Activated B cell treated with CpG ODN at 0.5 μM for 24 hours (primary cell): ENCODE results near the gene TMEM130. TPM values are rescaled to one million over a fixed set of nuclear protein-coding genes. Genes with fewer than 3 reads are reported as not detected.

Experiments
- ATAC-seq: fragments of 200-7000 bp; cut with Tn5 transposase; one replicate; pipeline ENCODE4 v1.10.0; 2021; ENCODE audit warnings: low read depth, mild to moderate bottlenecking, moderate library complexity
- CTCF ChIA-PET: fragments of 350-600 bp; sonication (Branson Sonifier 250); formaldehyde crosslinking; loops from one replicate; lab custom pipeline; 2021; ENCODE audit warnings: antibody characterized with exemption; lab: Charles Lee
- POLR2A ChIA-PET: fragments of 350-600 bp; sonication (Branson Sonifier 250); formaldehyde crosslinking; loops from one replicate; lab custom pipeline; 2021; ENCODE audit warnings: antibody characterized with exemption; lab: Charles Lee
- DNase-seq: peaks from one replicate; pipeline ENCODE4 v3.0.0; 2022
- H3K27ac Mint-ChIP-seq: one replicate; pipeline ENCODE4 v1.8.0; 2020; ENCODE audit warnings: mixed read lengths
- H3K27me3 Mint-ChIP-seq: one replicate; pipeline ENCODE4 v1.8.0; 2021; ENCODE audit warnings: mixed read lengths
- H3K36me3 Mint-ChIP-seq: one replicate; pipeline ENCODE4 v1.8.0; 2021; ENCODE audit warnings: low read depth, mixed read lengths
- H3K4me1 Mint-ChIP-seq: one replicate; pipeline ENCODE4 v1.8.0; 2021; ENCODE audit warnings: mixed read lengths
- H3K4me3 Mint-ChIP-seq: one replicate; pipeline ENCODE4 v1.8.0; 2020; ENCODE audit warnings: mild to moderate bottlenecking, mixed read lengths
- H3K9me3 Mint-ChIP-seq: one replicate; pipeline ENCODE4 v1.8.0; 2020; ENCODE audit warnings: mixed read lengths
- intact Hi-C: fragments of 100-400 bp; cut with micrococcal nuclease; formaldehyde crosslinking; loops from one replicate; pipeline ENCODE4 v1.15.1; 2024
- total RNA-seq: library from RNA; stranded (reverse); gene quantifications from 2 replicates; pipeline ENCODE4 v1.2.3, GENCODE V29; 2022
- TF ChIP-seq, protein P1 (sequence below): fragments of 200-600 bp; IDR thresholded peaks from one replicate; pipeline ENCODE4 v1.8.0; 2022; ENCODE audit warnings: antibody characterized with exemption, mild to moderate bottlenecking

TMEM130 gene
- total RNA-seq, 1 donor from 2014 or later: 0.31 TPM

- peak overlapping the region; percentile 91 for H3K4me3 Mint-ChIP-seq
- peak overlapping the region; percentile 93 for H3K27ac Mint-ChIP-seq
- no peaks in the 10 kb centered on the region for H3K9me3 Mint-ChIP-seq
- H3K27me3 Mint-ChIP-seq: peaks cover 3% of the 10 kb centered on the region
- POLR2A ChIA-PET: interaction anchor here (0.5 to 2.5 kb wide), 11 partner anchors 9 to 1007 kb away, joined by 3 to 27 read pairs (median 5); partner anchors contain the start of genes ARPC1A, BRI3, BUD31 and PDAP1
- H3K4me1 Mint-ChIP-seq: peaks cover 19% of the 10 kb centered on the region
- DNase-seq: peak; percentile 34
- TF ChIP-seq, protein P1, sequence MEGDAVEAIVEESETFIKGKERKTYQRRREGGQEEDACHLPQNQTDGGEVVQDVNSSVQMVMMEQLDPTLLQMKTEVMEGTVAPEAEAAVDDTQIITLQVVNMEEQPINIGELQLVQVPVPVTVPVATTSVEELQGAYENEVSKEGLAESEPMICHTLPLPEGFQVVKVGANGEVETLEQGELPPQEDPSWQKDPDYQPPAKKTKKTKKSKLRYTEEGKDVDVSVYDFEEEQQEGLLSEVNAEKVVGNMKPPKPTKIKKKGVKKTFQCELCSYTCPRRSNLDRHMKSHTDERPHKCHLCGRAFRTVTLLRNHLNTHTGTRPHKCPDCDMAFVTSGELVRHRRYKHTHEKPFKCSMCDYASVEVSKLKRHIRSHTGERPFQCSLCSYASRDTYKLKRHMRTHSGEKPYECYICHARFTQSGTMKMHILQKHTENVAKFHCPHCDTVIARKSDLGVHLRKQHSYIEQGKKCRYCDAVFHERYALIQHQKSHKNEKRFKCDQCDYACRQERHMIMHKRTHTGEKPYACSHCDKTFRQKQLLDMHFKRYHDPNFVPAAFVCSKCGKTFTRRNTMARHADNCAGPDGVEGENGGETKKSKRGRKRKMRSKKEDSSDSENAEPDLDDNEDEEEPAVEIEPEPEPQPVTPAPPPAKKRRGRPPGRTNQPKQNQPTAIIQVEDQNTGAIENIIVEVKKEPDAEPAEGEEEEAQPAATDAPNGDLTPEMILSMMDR: no peak
- peak; percentile 67 for ATAC-seq
- CTCF ChIA-PET: interaction anchor here (0.6 to 1.5 kb wide), 6 partner anchors 12 to 599 kb away, joined by 3 to 5 read pairs (median 4); no protein-coding TSS in a partner anchor
- H3K36me3 Mint-ChIP-seq: peaks cover 35% of the 10 kb centered on the region
- intact Hi-C loops: loop anchor here (1.0 to 10.0 kb wide), 8 partner anchors 9 to 1763 kb away; partner anchors contain the start of genes BRI3, FAM200A, LMTK2 and SDHAF3
Observed at GRCh38 chr7:98879198-98879978, 9.6 kb upstream of the TMEM130 start.

DNA sequence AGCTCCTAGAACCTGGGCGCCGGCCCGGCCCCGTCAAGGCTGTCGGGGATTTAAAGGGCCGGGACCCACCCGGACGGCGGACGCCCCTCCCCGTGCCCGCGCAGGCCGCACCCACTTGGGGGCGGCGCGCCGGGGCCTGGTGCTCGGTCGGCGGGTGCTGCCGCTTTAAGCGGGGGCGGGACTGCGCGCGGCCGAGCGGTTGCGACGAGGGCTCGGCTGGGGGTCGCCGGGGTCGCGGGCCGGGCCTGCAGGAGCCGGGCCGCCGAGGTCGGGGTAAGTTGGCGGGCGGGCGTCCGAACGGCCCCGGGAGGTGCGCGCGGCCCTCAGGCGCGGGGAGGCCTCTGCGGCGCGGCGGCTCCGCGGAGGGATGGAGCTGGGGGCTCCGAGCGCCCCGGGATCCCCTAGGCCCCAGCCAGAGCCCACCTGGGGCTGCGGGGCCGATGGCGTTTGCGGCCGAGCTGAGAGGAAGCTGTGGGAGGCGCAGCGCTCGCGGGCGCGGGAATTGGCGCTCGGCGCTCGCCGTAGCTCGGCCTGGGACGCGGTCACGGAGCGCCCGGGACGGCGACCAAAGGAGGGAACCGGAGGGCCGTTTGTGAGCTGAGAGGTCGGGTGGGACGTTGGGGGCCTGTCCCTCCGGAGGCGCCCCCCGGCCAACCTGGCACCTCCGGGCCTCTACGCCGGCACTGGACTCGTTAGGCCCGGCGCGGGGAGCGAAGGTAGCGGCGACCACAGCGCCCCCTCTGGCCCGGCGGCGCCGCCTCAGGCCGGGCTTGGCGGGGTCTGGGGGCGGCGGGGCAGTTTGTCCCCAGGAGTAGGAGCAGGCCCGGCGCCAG, 8.8 kb upstream of the TMEM130 start, which contains the start of gene TRRAP:
TSS of gene TRRAP (plus strand) at position 168 of the 833 bp plus-strand sequence. CDS start 2,619 bp downstream, outside the sequence.
- DNase-seq (peak; percentile 80), ATAC-seq (peak; percentile 81)
- Mint-ChIP-seq H3K9me3 (no peaks in the 10 kb centered on the region), H3K4me3 (peak within 1 kb of the TSS; percentile 91), H3K27me3 (peaks cover 3% of the 10 kb centered on the region), H3K27ac (peak within 1 kb of the TSS; percentile 93), H3K4me1 (peaks cover 19% of the 10 kb centered on the region), H3K36me3 (peaks cover 27% of the 10 kb centered on the region)
- ChIA-PET POLR2A (interaction anchor here (1.0 to 2.5 kb wide), 10 partner anchors 9 to 1006 kb away, joined by 3 to 27 read pairs (median 5); partner anchors contain the start of genes ARPC1A, ARPC1B, BAIAP2L1 and BRI3), CTCF (interaction anchor here (0.6 to 1.5 kb wide), 8 partner anchors 11 to 1528 kb away, joined by 3 to 5 read pairs (median 4); no protein-coding TSS in a partner anchor)
- TF ChIP-seq, protein P1: peak; percentile 82
- intact Hi-C loops: loop anchor here (1.0 to 10.0 kb wide), 8 partner anchors 8 to 1762 kb away; partner anchors contain the start of genes BRI3, FAM200A, LMTK2 and SDHAF3

DNA sequence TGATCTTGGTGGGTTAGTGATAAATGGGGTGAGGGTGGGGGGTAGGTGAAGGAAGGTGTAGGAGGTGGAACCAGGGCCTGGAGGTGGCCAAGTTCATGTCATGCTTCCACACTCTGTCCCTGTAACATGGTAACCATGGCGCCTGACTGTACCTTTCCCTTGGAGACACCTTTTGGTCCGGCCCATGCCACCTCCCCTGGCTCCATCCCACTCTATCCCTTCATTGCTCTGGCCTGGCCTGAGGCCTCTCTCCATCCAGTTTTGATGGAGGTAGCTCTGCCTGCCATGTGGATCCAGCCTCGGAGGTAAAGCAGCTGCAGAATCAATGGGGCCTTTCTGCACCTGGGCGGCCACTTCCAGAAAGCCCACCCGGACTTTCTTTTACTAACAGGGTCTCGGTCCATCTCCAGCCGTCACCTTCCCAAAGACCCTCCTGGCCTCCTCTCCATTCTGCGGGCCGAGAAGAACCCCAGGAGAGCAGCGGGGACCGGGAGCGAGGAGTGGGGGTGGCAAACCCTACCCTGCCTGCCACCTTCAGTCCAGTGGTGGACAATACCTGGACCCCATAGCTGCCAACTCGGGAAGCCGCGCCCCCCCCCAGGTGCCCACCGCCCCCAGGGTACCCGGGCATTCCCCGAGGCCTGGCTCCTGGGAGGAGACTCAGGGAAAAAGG, 8.0 kb upstream of the TMEM130 start:
- Mint-ChIP-seq H3K36me3 (peaks cover 19% of the 10 kb centered on the region), H3K27me3 (peaks cover 3% of the 10 kb centered on the region), H3K4me1 (peaks cover 19% of the 10 kb centered on the region), H3K9me3 (no peaks in the 10 kb centered on the region), H3K4me3 (peak overlapping the region; percentile 61), H3K27ac (no peak overlapping the region)
- ChIA-PET CTCF (interaction anchor here (0.6 to 1.5 kb wide), 3 partner anchors 41 to 668 kb away, joined by 3 to 5 read pairs (median 4); no protein-coding TSS in a partner anchor), POLR2A (interaction anchor here (0.7 to 2.5 kb wide), 10 partner anchors 8 to 1005 kb away, joined by 3 to 27 read pairs (median 4); partner anchors contain the start of genes ARPC1A, ARPC1B, BAIAP2L1 and BUD31)
- TF ChIP-seq, protein P1: no peak
- no peak for DNase-seq
- intact Hi-C loops: loop anchor here (2.0 to 10.0 kb wide), 7 partner anchors 37 to 1761 kb away; partner anchors contain the start of genes BRI3, FAM200A, LMTK2 and SDHAF3
- ATAC-seq: no peak

DNA sequence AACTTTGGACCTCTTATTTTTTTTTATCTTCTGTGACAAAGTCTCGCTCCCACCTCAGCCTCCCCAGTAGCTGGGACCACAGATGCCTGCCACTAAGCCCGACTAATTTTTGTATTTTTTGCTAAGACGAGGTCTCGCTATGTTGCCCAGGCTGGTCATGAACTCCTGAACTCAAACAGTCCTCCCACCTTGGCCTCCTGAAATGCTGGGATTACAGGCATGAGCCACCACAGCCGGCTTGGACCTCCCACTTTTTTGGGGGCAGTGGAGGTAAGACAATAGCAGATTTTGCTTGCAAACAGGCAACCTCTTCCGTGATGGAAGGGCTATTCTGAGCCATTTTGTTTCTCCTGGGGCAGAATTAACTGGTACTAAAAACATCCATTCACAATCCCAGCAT, 7.3 kb upstream of the TMEM130 start:
- no peaks in the 10 kb centered on the region for H3K9me3 Mint-ChIP-seq
- TF ChIP-seq, protein P1: no peak
- DNase-seq (no peak), ATAC-seq (no peak)
- peak overlapping the region; percentile 61 for H3K4me3 Mint-ChIP-seq
- ChIA-PET POLR2A (interaction anchor here (0.7 kb wide), 1 partner anchor 81 kb away, joined by 3 read pairs; no protein-coding TSS in a partner anchor), CTCF (no interaction called here)
- intact Hi-C loops: loop anchor here (10.0 kb wide), 3 partner anchors 562 to 772 kb away; partner anchors contain the start of genes FAM200A, LMTK2 and ZNF655
- peaks cover 19% of the 10 kb centered on the region for H3K4me1 Mint-ChIP-seq
- peaks cover 3% of the 10 kb centered on the region for H3K27me3 Mint-ChIP-seq
- H3K27ac Mint-ChIP-seq: no peak overlapping the region
- peaks cover 12% of the 10 kb centered on the region for H3K36me3 Mint-ChIP-seq
